ENCODE data around the gene PCSK5.

DNA sequence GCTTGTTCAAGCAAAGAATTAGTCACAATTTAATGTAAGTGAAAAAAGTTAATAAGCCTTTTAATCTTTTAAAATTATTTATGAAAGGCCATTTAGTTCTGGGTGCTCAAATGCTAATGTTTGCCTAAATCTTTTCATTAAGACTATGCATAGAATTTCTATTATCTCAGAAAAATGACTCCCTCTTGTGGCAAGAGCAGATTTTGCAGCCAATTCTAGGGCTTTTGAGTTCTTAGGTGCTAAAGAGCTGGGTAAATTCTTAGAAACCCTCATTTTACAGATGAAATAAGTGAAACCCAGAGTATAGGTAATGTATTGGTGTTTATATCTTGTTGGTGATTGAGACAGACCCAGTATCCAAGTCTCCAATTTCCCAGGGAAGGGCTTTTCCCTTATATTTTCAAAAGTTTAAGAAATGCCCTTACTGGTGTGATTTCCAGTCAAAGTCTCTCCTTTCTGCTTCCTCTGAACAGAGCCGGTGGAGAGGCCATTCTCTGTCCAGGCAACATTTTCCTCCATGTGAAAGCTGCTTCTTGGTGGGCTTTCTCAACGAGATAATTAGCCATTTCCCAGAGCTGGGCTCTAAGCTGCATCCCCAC lies 24.1 kb upstream of the PCSK5 start:
- peak in 2 of 3 experiments; percentile 49 to 62 for TF ChIP-seq CTCF (optimal IDR thresholded peaks at IDR 0.05 in 1 of 3, IDR thresholded peaks at IDR 0.05 in 1 of 3, conservative IDR thresholded peaks at IDR 0.05 in 1 of 3; ENCODE audit: extremely low read depth in 1 of 3, insufficient read depth in 2 of 3, low read length in 3 of 3)
- TF ChIP-seq EZH2 (IDR thresholded peaks at IDR 0.05; ENCODE audit: low read length) = no peak
